ENCODE data around the gene CACNA1C.
"Not testable (repeated sequence)": the region's sequence is repeated elsewhere in the genome, so short reads cannot be mapped to it uniquely, and the experiment has no call there.

The CACNA1C gene

GRCh38 chr12:2673966-2674810 lies 621.4 kb downstream of the CACNA1C start:
- in situ Hi-C loops (cut with MboI; ENCODE audit: low sequenced_read_pairs), result no loop called here

- in situ Hi-C loops (cut with MboI; ENCODE audit: low sequenced_read_pairs), result no loop called here
Measured at GRCh38 chr12:2675776-2676175, 623.0 kb downstream of the CACNA1C start.

GRCh38 chr12:2677142-2677880 lies 624.5 kb downstream of the CACNA1C start:
- in situ Hi-C loops (cut with MboI; ENCODE audit: low sequenced_read_pairs), result no loop called here

GRCh38 chr12:2678426-2678825 lies 625.6 kb downstream of the CACNA1C start:
- in situ Hi-C loops (cut with MboI; ENCODE audit: low sequenced_read_pairs), result no loop called here

GRCh38 chr12:2679068-2679815 lies 626.5 kb downstream of the CACNA1C start:
- in situ Hi-C loops (cut with MboI; ENCODE audit: low sequenced_read_pairs), result no loop called here

GRCh38 chr12:2679816-2680675 lies 627.3 kb downstream of the CACNA1C start:
- in situ Hi-C loops (cut with MboI; ENCODE audit: low sequenced_read_pairs), result no loop called here

- in situ Hi-C loops (cut with MboI; ENCODE audit: low sequenced_read_pairs), result no loop called here
Measured at GRCh38 chr12:2680676-2681039, 627.9 kb downstream of the CACNA1C start.

- in situ Hi-C loops (cut with MboI; ENCODE audit: low sequenced_read_pairs), result no loop called here
Measured at GRCh38 chr12:2681450-2682205, 628.8 kb downstream of the CACNA1C start.

GRCh38 chr12:2682296-2683251 lies 629.8 kb downstream of the CACNA1C start:
- in situ Hi-C loops (cut with MboI; ENCODE audit: low sequenced_read_pairs), result no loop called here

GRCh38 chr12:2683283-2684025 lies 630.7 kb downstream of the CACNA1C start:
- in situ Hi-C loops (cut with MboI; ENCODE audit: low sequenced_read_pairs), result no loop called here

GRCh38 chr12:2684026-2684325 lies 631.2 kb downstream of the CACNA1C start:
- in situ Hi-C loops (cut with MboI; ENCODE audit: low sequenced_read_pairs), result not testable (repeated sequence)

- in situ Hi-C loops (cut with MboI; ENCODE audit: low sequenced_read_pairs), result not testable (repeated sequence)
Measured at GRCh38 chr12:2685620-2686279, 633.0 kb downstream of the CACNA1C start.

- in situ Hi-C loops (cut with MboI; ENCODE audit: low sequenced_read_pairs), result no loop called here
Measured at GRCh38 chr12:2686280-2686646, 633.5 kb downstream of the CACNA1C start.

GRCh38 chr12:2687058-2687457 lies 634.3 kb downstream of the CACNA1C start:
- in situ Hi-C loops (cut with MboI; ENCODE audit: low sequenced_read_pairs), result no loop called here

GRCh38 chr12:2687726-2688125 lies 634.9 kb downstream of the CACNA1C start:
- in situ Hi-C loops (cut with MboI; ENCODE audit: low sequenced_read_pairs), result no loop called here

- in situ Hi-C loops (cut with MboI; ENCODE audit: low sequenced_read_pairs), result no loop called here
Measured at GRCh38 chr12:2688381-2688931, 635.7 kb downstream of the CACNA1C start.

- in situ Hi-C loops (cut with MboI; ENCODE audit: low sequenced_read_pairs), result no loop called here
Measured at GRCh38 chr12:2689393-2689792, 636.6 kb downstream of the CACNA1C start.

All from HL-60/S4 treated with phorbol 12-myristate 13-acetate at 8.2 ng/mL for 4 days and 3 days (cell line).